Effector CD8-positive, alpha-beta T cell (primary cell): ENCODE data around the gene MAP3K1.
"Not testable (repeated sequence)": the region's sequence is repeated elsewhere in the genome, so short reads cannot be mapped to it uniquely, and the experiment has no call there.

Experiments used
- DNase-seq: peaks from one replicate; lab custom pipeline; 2025; lab: John Stamatoyannopoulos, UW

Gene MAP3K1

DNA sequence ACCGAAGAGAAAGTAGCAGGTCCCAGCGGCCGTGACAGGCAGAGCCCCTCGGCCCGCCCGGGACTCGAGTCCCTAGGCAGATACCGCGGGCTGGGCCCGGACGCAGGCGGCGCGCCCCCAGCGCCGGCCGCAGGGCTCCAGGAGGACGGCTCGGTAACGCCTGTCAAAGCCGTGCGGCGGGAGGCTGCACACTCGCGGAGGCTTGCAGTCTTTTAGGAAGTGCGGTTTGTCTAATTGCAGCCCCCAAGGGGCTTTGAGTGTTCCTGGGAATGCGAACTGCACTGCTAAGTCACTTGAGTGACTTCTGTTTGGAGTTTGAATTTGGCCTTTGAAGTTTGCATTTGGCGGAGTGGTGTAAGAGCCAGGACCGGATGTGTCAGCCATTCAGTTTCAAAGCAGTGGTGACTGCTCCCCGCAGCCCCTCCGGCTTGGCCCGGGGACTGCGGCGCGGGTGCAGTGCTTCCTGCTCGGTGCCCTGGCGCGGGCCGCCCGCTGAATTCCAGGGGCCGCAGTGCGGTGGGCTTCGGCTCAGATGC is 1.3 kb downstream of the MAP3K1 start:
- peak; percentile 22 for DNase-seq

DNA sequence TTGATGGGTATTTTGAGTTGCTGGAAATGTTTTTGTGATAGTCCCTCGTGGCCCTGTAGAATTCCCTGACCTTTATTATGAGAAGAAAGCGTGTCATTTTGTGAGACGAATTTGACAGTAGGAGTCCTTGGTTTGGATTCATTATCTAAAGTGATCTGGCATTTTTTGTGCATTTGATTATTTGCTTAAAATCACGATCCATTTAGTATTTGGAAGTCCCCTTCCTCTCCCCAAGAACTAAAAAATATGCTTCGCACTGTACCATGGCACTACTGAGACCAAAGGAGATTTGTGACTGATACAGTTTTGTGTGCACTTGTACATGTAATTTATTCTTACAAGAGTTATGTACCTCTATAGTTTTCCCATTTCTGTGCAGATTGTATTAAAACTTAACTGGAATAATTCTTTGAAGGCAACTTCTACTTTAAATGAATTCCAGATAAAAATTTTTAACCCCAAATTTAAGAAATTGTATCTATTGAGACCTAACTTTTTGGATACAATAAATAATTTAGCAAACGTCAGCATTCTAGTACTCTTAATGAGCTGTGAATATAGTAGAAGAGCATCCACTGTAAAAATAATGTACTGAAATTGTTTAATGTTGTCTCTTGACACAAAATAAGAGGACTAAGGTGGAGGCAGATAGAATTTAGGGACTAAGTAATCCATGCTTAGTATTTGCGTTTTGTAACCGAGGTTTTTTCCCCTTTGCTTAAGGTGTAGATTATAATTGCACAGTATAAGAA is 2.1 kb downstream of the MAP3K1 start:
- no peak for DNase-seq

DNA sequence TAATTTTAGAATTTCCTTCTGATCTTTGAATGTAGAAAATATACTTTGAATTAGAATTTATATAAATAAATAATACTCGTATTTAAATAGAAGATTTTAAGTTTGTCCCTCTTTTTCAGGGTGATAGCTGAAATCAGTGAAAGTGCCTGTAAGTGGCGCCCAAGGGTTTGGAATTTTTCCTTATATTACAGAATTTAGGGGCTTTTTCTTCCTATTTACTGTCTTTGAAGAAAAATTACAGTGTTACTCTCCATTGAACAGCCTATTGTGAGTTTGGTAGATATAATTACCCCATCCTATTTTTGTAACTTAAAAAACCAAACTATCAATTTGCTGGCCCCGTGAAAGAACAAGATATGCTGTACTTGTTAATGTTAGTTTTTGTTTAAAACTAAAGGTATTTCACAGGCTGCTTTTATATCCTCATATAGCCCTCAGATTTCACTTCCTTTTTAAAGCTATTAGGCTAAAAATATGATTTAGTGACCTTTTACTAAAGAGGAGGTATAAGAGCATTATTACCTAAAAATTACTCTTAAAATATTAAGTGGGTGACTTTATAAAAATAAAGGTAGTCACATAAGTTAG is 3.2 kb downstream of the MAP3K1 start:
- DNase-seq, result no peak

DNA sequence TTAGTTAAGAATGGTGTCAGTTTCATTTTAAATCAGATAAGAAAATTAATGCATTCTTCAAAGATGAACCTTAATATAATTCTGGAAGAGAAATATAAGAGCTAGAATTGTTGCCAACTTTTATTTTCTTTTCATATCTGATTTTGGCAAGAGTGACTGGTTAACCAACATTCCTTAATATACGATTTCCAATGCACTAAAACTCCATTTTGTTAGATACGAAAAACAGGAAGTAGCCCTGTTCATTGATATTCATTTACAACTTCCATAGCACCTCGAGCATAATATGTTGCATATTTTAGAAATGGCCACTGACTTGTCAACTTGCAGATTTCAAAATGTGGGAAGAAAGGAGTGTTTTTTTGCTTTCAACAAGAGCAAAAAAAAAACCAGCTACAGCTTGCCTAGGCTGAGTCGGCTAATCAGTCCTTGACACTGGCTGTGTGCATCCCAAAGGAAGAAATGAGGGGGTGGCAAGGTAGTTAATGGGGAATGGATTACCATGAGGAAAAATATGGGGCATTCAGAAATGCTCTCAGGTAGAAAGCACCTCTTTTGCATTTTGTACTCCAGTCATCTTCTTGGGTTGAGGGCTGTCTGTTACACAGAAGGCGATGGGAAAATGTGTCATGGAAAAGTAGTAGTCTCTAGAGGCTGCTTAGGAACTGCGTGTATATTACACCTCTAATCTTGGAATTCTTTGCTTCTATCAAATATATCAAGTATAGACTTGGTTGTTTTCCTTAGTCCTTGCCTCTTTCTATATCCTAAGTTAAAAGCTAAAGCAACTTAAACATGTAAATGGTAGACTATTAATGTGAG is 3.9 kb downstream of the MAP3K1 start:
- no peak for DNase-seq

DNA sequence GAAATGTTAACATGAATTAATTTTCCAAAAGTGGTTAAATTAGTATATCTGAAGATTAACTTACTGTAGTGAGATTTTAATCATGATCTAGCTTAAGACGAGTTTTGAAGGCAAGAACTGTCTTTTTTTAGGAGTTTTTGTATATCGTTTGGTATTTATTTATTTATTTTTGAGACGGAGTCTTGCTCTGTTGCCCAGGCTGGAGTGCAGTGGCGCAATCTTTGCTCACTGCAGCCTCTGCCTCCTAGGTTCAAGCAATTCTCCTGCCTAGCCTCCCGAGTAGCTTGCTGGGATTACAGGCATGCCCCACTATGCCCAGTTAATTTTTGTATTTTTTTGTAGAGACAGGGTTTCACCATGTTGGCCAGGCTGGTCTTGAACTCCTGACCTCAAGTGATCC is 6.5 kb downstream of the MAP3K1 start:
- DNase-seq, result not testable (repeated sequence)

DNA sequence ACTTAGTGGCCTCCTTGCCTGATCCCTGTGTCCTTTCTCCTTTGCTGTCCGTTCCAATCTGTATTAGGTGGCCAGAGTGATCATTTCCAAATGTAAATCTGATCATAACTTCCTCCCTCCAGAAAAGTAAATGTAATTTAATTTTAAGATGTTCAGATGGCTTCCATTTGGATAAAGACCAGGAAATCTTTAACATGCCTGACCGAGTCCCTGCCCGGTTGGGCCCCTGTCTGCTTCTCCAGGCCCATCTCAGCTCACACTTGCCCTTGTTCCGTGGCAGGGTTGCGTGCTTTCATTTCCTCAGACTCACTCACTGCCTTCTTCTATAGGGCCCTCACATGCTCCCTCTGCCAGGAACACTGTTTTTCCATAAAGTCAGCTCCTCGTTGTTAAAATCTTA is 7.6 kb downstream of the MAP3K1 start:
- no peak for DNase-seq

DNA sequence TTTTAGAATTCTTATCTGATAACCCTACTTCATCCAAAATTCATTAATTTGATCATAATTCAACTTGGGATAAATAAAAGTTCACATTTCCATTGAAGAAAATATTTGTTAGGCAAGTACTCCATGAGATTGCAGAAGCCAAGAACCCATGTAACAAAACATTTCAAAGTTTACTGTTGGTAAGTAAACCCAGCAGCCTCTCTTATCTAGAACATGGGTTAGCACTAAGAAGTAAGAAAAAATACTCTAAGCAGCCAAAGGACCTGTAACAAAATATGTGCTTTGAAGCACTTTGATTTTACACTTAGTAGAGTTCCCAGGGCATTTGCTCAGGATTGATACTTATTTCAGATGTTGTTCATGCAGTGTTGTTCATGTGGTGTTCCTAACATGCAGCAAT is 8.7 kb downstream of the MAP3K1 start:
- DNase-seq, result no peak

DNA sequence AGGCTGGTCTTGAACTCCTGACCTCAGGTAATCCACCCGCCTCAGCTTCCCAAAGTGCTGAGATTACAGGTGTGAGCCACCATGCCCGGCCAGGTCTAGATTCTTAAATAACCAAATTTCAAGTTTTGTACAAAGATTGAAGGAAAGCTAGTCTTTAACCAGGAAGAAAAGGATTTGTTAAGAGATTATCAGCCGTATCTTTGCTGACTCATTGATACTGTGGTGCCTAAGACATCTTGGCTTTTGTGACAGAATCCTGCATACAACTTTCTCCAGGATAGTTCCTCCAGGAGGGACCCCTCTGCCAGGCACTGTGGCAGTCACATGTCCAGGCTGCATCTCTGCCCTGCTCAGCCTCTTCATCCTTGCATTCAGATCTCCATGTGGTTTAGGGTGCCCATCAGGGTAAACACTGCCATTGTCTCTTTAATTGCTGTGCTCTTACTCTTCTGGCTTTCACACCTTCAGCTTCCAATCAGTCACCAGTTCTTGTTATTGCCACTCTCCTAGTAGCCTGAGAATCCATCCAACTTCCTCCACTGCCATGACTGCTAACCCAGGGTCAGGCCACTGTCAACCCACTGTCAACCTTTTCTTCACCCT is 10.0 kb downstream of the MAP3K1 start:
- DNase-seq, result no peak

DNA sequence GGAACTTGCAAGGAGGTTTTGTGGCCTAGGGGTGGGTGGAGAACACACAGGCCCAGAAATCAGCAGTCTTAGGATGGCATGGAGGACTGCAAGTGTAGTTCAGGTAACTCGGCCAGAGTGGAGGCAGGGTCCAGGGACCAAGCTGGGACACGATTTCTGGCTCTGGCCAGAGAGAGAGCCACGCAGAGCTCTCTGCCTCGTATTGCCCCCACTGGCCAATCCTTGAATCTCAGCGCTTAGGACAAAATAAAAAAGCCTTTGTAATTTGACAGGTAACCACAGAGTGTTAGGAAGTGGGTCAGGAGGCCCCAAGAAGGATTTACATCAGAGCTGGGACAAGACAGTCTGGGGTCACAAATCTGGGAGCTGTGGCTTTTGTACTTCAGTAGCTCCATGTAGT is 11.7 kb downstream of the MAP3K1 start:
- no peak for DNase-seq

DNA sequence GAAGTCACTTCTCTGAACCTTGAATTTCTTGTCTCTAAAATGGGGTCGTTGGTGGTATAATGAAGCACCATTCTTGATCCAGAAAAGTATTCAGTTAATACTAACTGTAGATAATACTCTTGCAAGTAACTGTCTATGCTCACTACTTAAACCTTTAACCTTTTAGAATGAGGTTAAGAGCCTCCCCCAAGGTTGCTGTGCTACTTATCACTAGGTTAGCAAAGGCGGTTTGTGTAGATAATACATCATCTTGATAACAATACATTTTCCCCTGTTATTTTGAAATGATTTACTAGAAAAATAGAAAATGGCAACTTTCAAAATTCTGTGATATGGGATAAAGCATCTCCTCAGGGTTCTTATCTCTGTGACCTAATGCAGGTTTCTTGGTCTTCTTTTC is 12.6 kb downstream of the MAP3K1 start:
- DNase-seq, result no peak

DNA sequence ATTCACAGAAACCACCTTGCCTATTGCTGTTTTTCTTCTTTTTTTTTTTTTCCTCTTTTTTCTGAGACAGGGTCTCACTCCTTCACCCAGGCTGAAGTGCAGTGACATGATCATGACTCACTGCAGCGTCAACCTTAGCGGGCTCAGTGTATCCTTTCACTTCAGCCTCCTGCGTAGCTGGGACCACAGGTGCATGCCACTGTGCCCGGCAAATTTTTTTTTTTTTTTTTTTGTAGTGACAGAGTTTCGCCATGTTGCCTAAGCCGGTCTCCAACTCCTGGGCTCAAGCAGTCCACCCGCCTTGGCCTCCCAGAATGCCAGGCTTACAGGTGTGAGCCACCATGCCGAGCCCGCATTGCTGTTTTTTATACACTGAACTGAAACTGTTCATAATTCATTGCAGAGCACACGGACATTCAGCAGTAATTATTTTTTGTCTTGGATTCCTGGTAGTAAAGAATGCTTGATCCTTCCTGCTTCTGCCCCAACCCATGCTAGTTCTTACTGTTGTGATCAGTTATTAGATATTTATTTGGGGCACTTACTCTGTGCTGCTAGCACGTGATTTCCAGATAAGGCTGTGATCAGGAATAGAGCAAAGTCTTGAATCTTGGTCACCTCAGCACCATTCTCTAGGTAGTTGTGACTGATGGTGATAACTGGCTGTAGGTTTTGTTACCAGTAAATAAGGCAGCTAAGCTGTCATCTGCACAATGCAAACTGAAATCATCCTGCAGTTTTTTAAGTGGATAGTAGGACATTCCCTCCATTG is 14.0 kb downstream of the MAP3K1 start:
- DNase-seq, result peak; percentile 3

DNA sequence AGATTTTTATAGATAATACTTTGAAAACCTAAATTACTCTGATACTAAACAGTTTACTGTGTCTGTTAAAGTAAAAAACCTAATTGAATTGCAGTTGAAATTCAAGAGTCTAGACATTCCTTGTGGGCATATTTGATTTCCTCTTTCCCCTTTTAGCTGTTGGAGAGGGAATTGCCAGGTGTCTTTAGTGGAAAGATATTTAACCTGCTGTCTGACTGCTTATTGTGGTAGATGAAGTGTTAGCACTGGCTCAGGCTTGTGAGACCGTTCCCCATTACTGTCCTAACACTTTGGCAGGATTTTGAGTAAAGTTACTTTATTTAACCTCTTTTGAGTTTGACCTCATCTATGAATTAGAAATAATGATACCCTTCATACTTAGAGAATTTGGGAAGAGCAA is 16.4 kb downstream of the MAP3K1 start:
- DNase-seq, result no peak

DNA sequence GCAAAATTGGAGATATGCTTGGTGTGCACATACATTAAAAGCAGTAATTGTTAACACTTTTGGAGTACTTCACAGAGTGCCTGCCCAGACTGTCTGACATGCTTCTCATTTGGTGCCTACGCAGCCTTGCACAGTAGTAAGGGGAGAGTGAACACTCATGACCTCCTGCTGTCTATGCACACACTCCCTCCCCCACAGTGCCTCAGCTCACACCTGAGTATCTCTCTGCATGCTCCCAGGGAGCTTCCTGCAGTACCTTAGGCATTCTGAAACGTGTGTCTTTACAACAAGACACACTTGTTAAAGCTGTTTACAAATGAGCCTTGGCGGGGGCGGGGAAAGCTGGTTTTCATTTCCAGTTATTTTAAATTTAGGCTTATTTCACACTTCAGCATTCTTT is 18.0 kb downstream of the MAP3K1 start:
- no peak for DNase-seq

DNA sequence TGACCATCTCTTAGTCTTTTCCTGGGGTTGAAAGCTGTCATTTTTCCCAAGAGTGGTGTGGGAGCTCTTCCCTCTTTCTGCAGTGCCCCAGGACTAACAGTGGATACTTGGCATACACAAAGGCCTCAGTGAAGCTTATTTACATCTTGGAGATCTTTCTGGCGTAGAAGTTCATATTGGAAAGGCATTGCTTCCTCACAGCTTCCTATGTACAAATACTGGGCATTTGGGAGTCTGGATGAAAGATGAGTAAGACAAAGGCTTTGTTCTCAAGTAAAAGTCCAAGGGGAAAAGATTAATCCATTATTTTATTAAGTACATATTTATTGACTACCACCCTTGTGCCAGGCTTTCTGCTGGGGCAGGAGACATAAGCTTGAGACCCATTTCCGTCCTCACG is 22.0 kb downstream of the MAP3K1 start:
- no peak for DNase-seq

DNA sequence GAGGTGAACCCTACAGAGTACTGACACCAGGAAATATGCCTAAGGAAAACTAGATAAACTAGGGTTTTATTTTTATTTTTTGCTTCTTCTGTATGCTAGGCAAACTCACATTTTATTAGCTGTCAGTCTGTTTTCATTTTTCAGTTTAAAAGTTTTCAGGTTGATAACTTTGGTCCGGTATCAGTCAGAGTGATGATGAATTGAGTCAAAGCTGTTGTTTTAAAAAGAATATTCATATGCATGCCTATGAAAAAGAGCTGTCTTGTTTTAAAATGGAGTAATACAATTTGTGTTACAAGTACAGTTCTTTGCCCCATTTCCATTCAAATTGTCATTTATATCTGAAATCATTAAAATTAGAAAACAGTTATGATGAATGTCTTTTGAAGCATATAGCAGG is 22.6 kb downstream of the MAP3K1 start:
- DNase-seq, result no peak

DNA sequence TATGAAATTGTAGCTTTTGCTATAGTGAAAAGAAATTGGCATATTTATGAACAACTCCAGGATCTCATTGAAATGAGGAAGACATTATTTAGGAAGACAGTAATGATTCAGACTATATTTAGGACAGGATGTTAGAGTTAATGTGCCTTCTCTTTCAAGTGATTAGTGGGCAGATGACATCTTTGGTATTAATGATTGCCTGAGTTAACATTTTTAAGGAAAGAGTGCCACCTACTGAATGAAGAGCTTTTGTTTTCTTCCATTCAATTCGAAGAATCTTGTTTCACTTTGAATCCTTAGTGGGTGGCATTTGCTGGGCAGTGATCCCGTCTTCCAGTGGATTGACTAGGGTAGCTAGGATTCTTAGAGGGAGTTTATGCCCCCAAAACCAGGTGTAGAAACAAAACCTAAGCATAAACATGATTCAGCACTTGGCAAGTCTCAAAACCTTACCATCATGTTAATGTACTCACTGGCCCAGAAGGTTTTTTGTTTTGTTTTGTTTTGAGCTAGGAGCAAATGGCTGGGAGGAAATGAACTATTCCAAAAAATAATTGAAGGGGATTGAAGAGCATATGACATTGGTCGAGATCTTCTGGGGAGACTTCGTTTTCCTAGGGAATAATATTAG is 23.2 kb downstream of the MAP3K1 start:
- DNase-seq, result no peak

DNA sequence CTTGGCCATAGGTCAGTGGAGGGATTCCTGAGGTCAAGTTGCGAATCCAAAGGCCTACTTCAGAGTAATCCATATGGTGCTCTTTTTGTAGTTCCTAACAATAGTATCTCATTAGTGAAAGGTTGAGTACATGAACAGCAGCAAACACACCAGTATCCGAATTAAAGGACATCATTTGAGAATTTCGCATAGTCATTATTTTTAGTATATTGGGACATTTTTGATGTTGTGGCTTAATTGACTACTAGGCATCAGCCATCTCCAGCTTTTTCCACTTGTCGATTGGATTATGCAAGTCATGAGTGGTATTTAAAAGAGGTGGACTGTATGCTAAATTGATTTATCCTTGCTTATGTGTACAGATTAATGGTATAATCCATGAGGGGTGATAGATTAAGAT is 23.7 kb downstream of the MAP3K1 start:
- no peak for DNase-seq

DNA sequence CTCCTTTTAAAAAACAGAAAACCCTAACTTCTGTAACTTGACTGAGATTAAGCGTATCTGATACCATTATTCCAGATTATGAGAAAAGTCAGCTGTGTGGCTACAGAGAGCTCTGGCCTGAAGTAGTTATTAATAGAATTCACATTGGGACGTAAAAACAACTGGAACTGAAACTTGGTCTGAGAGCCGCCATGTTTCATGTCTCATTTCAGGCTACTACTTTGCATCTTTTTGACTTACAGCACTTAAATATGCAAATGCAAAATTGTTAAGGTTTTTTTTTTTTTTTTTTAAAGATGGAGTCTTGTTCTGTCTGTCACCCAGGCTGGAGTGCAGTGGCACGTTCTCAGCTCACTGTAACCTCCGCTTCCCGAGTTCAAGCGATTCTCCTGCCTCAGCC is 25.2 kb downstream of the MAP3K1 start:
- DNase-seq, result no peak

DNA sequence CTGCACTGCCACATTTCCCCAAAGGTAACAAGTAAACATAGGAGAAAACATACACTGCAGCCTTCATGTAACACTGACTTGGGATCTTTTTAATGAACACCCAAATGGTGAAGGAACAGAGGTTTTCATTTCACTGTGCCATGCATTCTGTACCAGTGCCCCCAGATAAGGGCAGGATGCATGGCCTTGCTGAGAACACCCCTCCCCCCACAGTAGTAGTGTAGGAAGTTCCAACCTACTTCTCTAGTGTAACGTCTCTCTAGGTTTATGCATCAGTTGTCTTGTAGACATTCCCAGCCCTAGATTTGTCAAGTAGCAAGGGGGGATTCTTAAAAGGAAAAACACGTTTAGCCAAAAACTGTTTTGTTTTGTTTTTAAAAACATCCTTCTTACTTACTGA is 29.9 kb downstream of the MAP3K1 start:
- DNase-seq, result no peak

DNA sequence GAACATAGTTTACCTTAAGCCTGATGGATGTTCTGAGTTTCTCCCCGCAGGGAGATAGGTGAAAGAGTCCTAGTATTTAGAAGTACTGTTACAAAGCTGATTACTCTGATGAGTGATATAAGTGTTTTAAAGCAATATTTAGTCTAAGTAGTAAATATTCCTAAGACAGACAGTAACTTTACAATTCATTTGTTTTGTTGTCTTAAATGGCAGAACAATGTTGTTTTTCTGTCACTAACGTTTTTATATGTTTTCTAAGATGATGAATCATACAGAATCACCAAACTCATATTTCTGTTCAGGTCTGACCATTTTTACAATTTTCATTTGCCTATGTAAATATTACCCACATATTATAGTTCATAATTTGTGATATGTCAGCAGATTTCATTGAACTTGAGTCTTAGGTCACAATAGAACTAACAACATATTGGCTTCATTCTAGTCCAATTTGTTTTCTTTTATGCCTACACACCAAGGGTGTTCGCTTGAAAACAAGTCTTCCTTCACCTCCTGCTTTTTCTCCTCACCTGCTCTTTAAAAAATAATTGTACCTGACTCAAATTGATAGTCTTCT is 30.6 kb downstream of the MAP3K1 start:
- no peak for DNase-seq

DNA sequence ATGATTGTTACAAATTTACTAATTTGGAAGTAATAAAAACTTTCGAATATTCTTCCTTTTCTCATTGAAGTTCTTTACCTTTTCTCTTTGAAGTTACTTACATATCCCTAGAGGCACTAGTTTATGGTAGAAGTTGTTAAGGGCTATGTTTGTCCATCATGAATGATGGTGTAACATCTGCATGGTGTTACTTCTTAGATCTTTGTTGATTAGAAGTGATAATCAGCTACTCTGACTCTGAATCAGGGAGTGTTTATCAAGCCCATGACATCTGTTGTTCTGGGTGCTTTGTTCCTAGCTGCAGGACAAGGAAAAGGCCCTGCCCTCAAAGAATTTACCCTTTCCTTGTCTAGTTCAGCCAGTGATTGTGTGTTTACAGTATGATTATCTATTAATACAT is 32.9 kb downstream of the MAP3K1 start:
- no peak for DNase-seq
